GM10248 (cell line): ENCODE data around the gene ULK3.

Experiments used
- CTCF ChIA-PET: fragments of 300-600 bp; sonication (Branson Sonifier 250); formaldehyde crosslinking; extraction: SDS; loops from one replicate; lab custom pipeline; 2021; ENCODE audit warnings: antibody characterized with exemption; lab: Yijun Ruan, JAX
- POLR2A ChIA-PET: fragments of 350-650 bp; sonication (Branson Sonifier 250); formaldehyde crosslinking; extraction: SDS; loops from one replicate; lab custom pipeline; 2020; ENCODE audit warnings: antibody characterized with exemption; lab: Yijun Ruan, JAX
- DNase-seq: peaks from one replicate; pipeline ENCODE4 v3.0.0; 2012; ENCODE audit errors: extremely low spot score
- CTCF ChIP-seq: IDR thresholded peaks from 2 replicates; pipeline ENCODE4 v1.5.1; 2012; ENCODE audit warnings: mild to moderate bottlenecking, low read depth; ENCODE audit errors: extremely low read depth, missing control alignments, control extremely low read depth

ULK3 gene

GRCh38 chr15:74840851-74841775 lies 1.8 kb downstream of the ULK3 start:
- DNase-seq = no peak
- TF ChIP-seq CTCF = no peak
- CTCF ChIA-PET = interaction anchor here (0.8 to 3.8 kb wide), 11 partner anchors 11 to 109 kb away, joined by 3 to 19 read pairs (median 4); no protein-coding TSS in a partner anchor
- POLR2A ChIA-PET = no interaction called here

GRCh38 chr15:74839526-74840395 lies 3.2 kb downstream of the ULK3 start:
- no peak for DNase-seq
- ChIA-PET CTCF (interaction anchor here (0.6 to 3.8 kb wide), 9 partner anchors 13 to 111 kb away, joined by 3 to 19 read pairs (median 3); no protein-coding TSS in a partner anchor), POLR2A (no interaction called here)
- TF ChIP-seq CTCF = no peak

- TF ChIP-seq CTCF = no peak
- no peak for DNase-seq
- POLR2A ChIA-PET = no interaction called here
- CTCF ChIA-PET = interaction anchor here (0.6 to 3.7 kb wide), 10 partner anchors 17 to 205 kb away, joined by 3 to 21 read pairs (median 4); no protein-coding TSS in a partner anchor
Observed at GRCh38 chr15:74838746-74839525, 4.0 kb downstream of the ULK3 start.

- ChIA-PET POLR2A (no interaction called here), CTCF (interaction anchor here (0.8 to 3.7 kb wide), 9 partner anchors 16 to 205 kb away, joined by 3 to 21 read pairs (median 4); no protein-coding TSS in a partner anchor)
- no peak for DNase-seq
Observed at GRCh38 chr15:74838137-74838516, 4.8 kb downstream of the ULK3 start.

GRCh38 chr15:74837482-74838136 lies 5.3 kb downstream of the ULK3 start:
- TF ChIP-seq CTCF = no peak
- no peak for DNase-seq
- ChIA-PET CTCF (interaction anchor here (0.8 to 3.7 kb wide), 11 partner anchors 11 to 204 kb away, joined by 3 to 21 read pairs (median 5); partner anchors contain the start of gene CPLX3), POLR2A (no interaction called here)

More at GRCh38 chr15:74838137-74838516, 4.8 kb downstream of the ULK3 start:
- TF ChIP-seq CTCF = no peak
